WTC11 (cell line): ENCODE data around the gene C1orf167. TPM values are rescaled to one million over a fixed set of nuclear protein-coding genes. Genes with fewer than 3 reads are reported as not detected.
A peak's percentile ranks its signal among the peaks of the same experiment; 100 is the strongest.

ENCODE experiments used
- AR ChIP-seq: fragments of 250-450 bp; sonication (Bioruptor Pico); IDR thresholded peaks from 2 replicates; pipeline ENCODE4 v1.9.0; 2021; ENCODE audit warnings: mild to moderate bottlenecking
- ATF1 ChIP-seq: sonication (generic); formaldehyde crosslinking; IDR thresholded peaks from 2 replicates; pipeline ENCODE4 v1.8.1; 2023; ENCODE audit warnings: mild to moderate bottlenecking, moderate library complexity, missing genetic modification reagents
- ATF2 ChIP-seq: sonication (generic); formaldehyde crosslinking; IDR thresholded peaks from 2 replicates; pipeline ENCODE4 v1.8.1; 2022; ENCODE audit warnings: low read depth, missing genetic modification reagents, borderline replicate concordance
- CDX4 ChIP-seq: fragments of 250-450 bp; sonication (Bioruptor Pico); IDR thresholded peaks from 2 replicates; pipeline ENCODE4 v1.9.0; 2021; ENCODE audit warnings: moderate library complexity, mild to moderate bottlenecking, inconsistent platforms, borderline replicate concordance
- CREM ChIP-seq: sonication (generic); formaldehyde crosslinking; IDR thresholded peaks from 2 replicates; pipeline ENCODE4 v1.8.1; 2022; ENCODE audit warnings: mild to moderate bottlenecking, missing genetic modification reagents, moderate library complexity
- E2F1 ChIP-seq: sonication (generic); formaldehyde crosslinking; IDR thresholded peaks from 2 replicates; pipeline ENCODE4 v1.8.0; 2022; ENCODE audit warnings: mild to moderate bottlenecking, missing genetic modification reagents
- ETV6 ChIP-seq: sonication (generic); formaldehyde crosslinking; IDR thresholded peaks from 2 replicates; pipeline ENCODE4 v1.8.1; 2022; ENCODE audit warnings: mild to moderate bottlenecking, missing genetic modification reagents
- FOXK1 ChIP-seq: sonication (generic); formaldehyde crosslinking; IDR thresholded peaks from 2 replicates; pipeline ENCODE4 v1.8.0; 2022; ENCODE audit warnings: mild to moderate bottlenecking, moderate library complexity, missing genetic modification reagents
- GTF2I ChIP-seq: fragments of 250-450 bp; sonication (Bioruptor Pico); conservative IDR thresholded peaks from 2 replicates; pipeline ENCODE4 v1.4.0; 2021; ENCODE audit warnings: mild to moderate bottlenecking
- HMGXB4 ChIP-seq: sonication (generic); formaldehyde crosslinking; IDR thresholded peaks from 2 replicates; pipeline ENCODE4 v1.8.1; 2023; ENCODE audit warnings: mild to moderate bottlenecking, moderate library complexity, missing genetic modification reagents
- KAT7 ChIP-seq: sonication (generic); formaldehyde crosslinking; IDR thresholded peaks from 2 replicates; pipeline ENCODE4 v1.8.1; 2023; ENCODE audit warnings: missing genetic modification reagents, mild to moderate bottlenecking, borderline replicate concordance
- MXD4 ChIP-seq: fragments of 250-450 bp; sonication (Bioruptor Pico); IDR thresholded peaks from 2 replicates; pipeline ENCODE4 v1.8.0; 2021; ENCODE audit warnings: mild to moderate bottlenecking, moderate library complexity, borderline replicate concordance
- PRDM15 ChIP-seq: sonication (generic); formaldehyde crosslinking; IDR thresholded peaks from 2 replicates; pipeline ENCODE4 v1.8.0; 2022; ENCODE audit warnings: missing genetic modification reagents
- PREB ChIP-seq: sonication (generic); formaldehyde crosslinking; IDR thresholded peaks from 2 replicates; pipeline ENCODE4 v1.8.1; 2022; ENCODE audit warnings: mild to moderate bottlenecking, missing genetic modification reagents, moderate library complexity, borderline replicate concordance
- SMAD3 ChIP-seq: sonication (generic); formaldehyde crosslinking; IDR thresholded peaks from 2 replicates; pipeline ENCODE4 v1.8.0; 2022; ENCODE audit warnings: missing genetic modification reagents, mild to moderate bottlenecking, borderline replicate concordance
- USF1 ChIP-seq: sonication (generic); formaldehyde crosslinking; IDR thresholded peaks from 2 replicates; pipeline ENCODE4 v1.8.0; 2022; ENCODE audit warnings: mild to moderate bottlenecking, missing genetic modification reagents
- ZBTB43 ChIP-seq: sonication (generic); formaldehyde crosslinking; IDR thresholded peaks from 2 replicates; pipeline ENCODE4 v1.8.1; 2023; ENCODE audit warnings: mild to moderate bottlenecking, missing genetic modification reagents
- ZNF671 ChIP-seq: fragments of 250-450 bp; sonication (Bioruptor Pico); IDR thresholded peaks from 2 replicates; pipeline ENCODE4 v1.8.0; 2021; ENCODE audit warnings: mild to moderate bottlenecking
- total RNA-seq: library from RNA; stranded (reverse); gene quantifications from 3 replicates; pipeline ENCODE4 v1.2.3, GENCODE V29; 2021

C1orf167 gene
- total RNA-seq, 1 experiment from 2014 or later = 1.2 TPM

- no peak for TF ChIP-seq ATF2 (CRISPR knock-in tag)
- TF ChIP-seq AR (CRISPR knock-in tag) = no peak
- TF ChIP-seq ZBTB43 (CRISPR knock-in tag) = peak; percentile 88
- TF ChIP-seq CREM = peak; percentile 77
- TF ChIP-seq HMGXB4 (CRISPR knock-in tag) = peak; percentile 25; the same call in 1 of the 2 replicates
- TF ChIP-seq ETV6 = no peak; the same call in 1 of the 2 replicates
- TF ChIP-seq KAT7 (CRISPR knock-in tag) = peak; percentile 41; the same call in 1 of the 2 replicates
- no peak for TF ChIP-seq MXD4 (CRISPR knock-in tag)
- no peak for TF ChIP-seq PREB (CRISPR knock-in tag)
- TF ChIP-seq ATF1 (CRISPR knock-in tag) = no peak
- peak; percentile 100 for TF ChIP-seq USF1 (CRISPR knock-in tag)
- no peak for TF ChIP-seq GTF2I (CRISPR knock-in tag)
- 0 out of 2 replicates have a peak, but pooled peaks have one; percentile 3 for TF ChIP-seq E2F1 (CRISPR knock-in tag)
- TF ChIP-seq ZNF671 (CRISPR knock-in tag) = no peak
- no peak for TF ChIP-seq SMAD3 (CRISPR knock-in tag)
- peak; percentile 55; the same call in 1 of the 2 replicates for TF ChIP-seq PRDM15 (CRISPR knock-in tag)
- TF ChIP-seq CDX4 (CRISPR knock-in tag) = no peak
- TF ChIP-seq FOXK1 (CRISPR knock-in tag) = peak; percentile 86
Measured at GRCh38 chr1:11805422-11806306, 43.7 kb downstream of the C1orf167 start, which contains the start of the genes CLCN6 and MTHFR (continued).
